ENCODE data around the gene NR5A2.

The NR5A2 gene

GRCh38 chr1:200128944-200129879 is 101.7 kb downstream of the NR5A2 start:
- TF ChIP-seq CTCF (IDR thresholded peaks at IDR 0.05; ENCODE audit: extremely low read depth, missing control alignments), result no peak
- DNase-seq (ENCODE audit: low spot score), result peak; percentile 37

GRCh38 chr1:200130552-200130951 is 103.0 kb downstream of the NR5A2 start:
- no peak for TF ChIP-seq CTCF (IDR thresholded peaks at IDR 0.05; ENCODE audit: extremely low read depth, missing control alignments)
- DNase-seq (ENCODE audit: low spot score), result no peak

- TF ChIP-seq CTCF (IDR thresholded peaks at IDR 0.05; ENCODE audit: extremely low read depth, missing control alignments), result no peak
- DNase-seq (ENCODE audit: low spot score), result no peak
Measured at GRCh38 chr1:200131551-200132125, 104.1 kb downstream of the NR5A2 start.

GRCh38 chr1:200133123-200133522 is 105.6 kb downstream of the NR5A2 start:
- no peak for DNase-seq (ENCODE audit: low spot score)
- TF ChIP-seq CTCF (IDR thresholded peaks at IDR 0.05; ENCODE audit: extremely low read depth, missing control alignments), result no peak

GRCh38 chr1:200134116-200134515 is 106.6 kb downstream of the NR5A2 start:
- TF ChIP-seq CTCF (IDR thresholded peaks at IDR 0.05; ENCODE audit: extremely low read depth, missing control alignments), result no peak
- no peak for DNase-seq (ENCODE audit: low spot score)

- no peak for DNase-seq (ENCODE audit: low spot score)
- TF ChIP-seq CTCF (IDR thresholded peaks at IDR 0.05; ENCODE audit: extremely low read depth, missing control alignments), result no peak
Measured at GRCh38 chr1:200136384-200136783, 108.9 kb downstream of the NR5A2 start.

- TF ChIP-seq CTCF (IDR thresholded peaks at IDR 0.05; ENCODE audit: extremely low read depth, missing control alignments), result peak; percentile 63
- peak; percentile 64 for DNase-seq (ENCODE audit: low spot score)
Measured at GRCh38 chr1:200139661-200140250, 112.2 kb downstream of the NR5A2 start.

All from GM20000 (cell line).